Nephron (organoid): ENCODE measurements around the gene HRAS.
A peak's percentile ranks its signal among the peaks of the same experiment; 100 is the strongest.

Experiments used
- H3K27ac Mint-ChIP-seq, 3 experiments: 2 replicates each; pipeline ENCODE4 v1.8.0; 2020; ENCODE audit warnings: mixed read lengths in 3 of 3, mild to moderate bottlenecking in 2 of 3, moderate library complexity in 1 of 3
- H3K27me3 Mint-ChIP-seq: 2 replicates; pipeline ENCODE4 v1.8.0; 2021; ENCODE audit warnings: low read depth, mild to moderate bottlenecking, moderate library complexity, mixed read lengths
- H3K36me3 Mint-ChIP-seq: 2 replicates; pipeline ENCODE4 v1.8.0; 2020; ENCODE audit warnings: low read depth, mixed read lengths
- H3K4me1 Mint-ChIP-seq: 2 replicates; pipeline ENCODE4 v1.8.0; 2020; ENCODE audit warnings: mixed read lengths
- H3K4me3 Mint-ChIP-seq, 3 experiments: 2 replicates each; pipeline ENCODE4 v1.8.0; 2020; ENCODE audit warnings: mild to moderate bottlenecking in 3 of 3, mixed read lengths in 3 of 3, moderate library complexity in 2 of 3
- H3K9me3 Mint-ChIP-seq: 2 replicates; pipeline ENCODE4 v1.8.0; 2020; ENCODE audit warnings: mixed read lengths
- CTCF ChIP-seq, 3 experiments: fragments of 200-600 bp; sonication (generic); IDR thresholded peaks; one replicate each; pipeline ENCODE4 v1.5.0; 2021; ENCODE audit warnings: antibody characterized with exemption in 3 of 3; ENCODE audit not compliant: unreplicated experiment in 3 of 3

The HRAS gene

DNA sequence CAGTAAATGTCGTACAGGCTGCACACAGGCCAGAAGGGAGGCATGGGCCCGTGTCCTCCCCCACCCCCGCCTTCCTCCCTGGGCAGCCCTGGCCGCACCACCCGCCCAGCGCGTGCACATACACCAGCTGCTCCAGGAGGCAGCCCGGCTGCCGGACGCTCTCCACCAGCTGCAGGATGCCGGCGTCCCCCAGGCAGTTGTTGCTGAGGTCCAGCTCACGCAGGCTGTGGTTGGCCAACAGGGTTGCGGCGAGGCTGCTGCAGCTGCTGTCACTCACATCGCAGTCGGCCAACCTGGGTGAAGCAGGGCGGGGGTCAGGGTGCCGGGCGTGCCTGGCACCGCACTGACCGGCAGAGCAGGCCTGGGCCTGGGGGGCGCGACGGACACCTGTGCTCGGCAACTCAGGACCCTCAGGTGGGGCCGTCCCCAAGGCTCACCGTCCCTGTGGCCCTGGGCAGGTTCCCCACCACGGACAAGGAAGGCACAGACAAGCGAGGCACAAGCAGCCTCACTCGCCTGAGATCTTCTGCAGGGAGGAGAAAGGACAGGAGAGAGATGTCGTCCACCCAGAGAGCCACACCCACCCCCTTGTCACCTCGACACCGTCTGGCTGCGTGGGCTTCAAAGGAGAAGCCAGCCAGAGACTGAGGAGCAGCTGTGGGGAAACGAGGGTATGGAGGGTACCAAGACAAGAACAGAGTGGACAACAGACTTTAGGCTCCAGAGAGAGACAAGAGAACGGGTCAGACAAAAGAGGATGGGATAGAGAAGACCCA is 40.4 kb downstream of the HRAS start:
- Mint-ChIP-seq H3K4me1 (peaks cover 18% of the 10 kb centered on the region), H3K27me3 (peaks cover 4% of the 10 kb centered on the region), H3K36me3 (peaks cover 45% of the 10 kb centered on the region), H3K9me3 (peaks cover 2% of the 10 kb centered on the region), H3K4me3 (no peak overlapping the region), H3K27ac (peak overlapping the region in 2 of 3 experiments; percentile 37 to 91)
- TF ChIP-seq CTCF (IDR thresholded peaks at IDR 0.05; ENCODE audit: unreplicated experiment in 3 of 3): no peak

GRCh38 chr11:492427-493226 is 42.7 kb downstream of the HRAS start:
- no peak overlapping the region for H3K4me3 Mint-ChIP-seq
- H3K27ac Mint-ChIP-seq: no peak overlapping the region
- H3K27me3 Mint-ChIP-seq: peaks cover 4% of the 10 kb centered on the region
- peaks cover 18% of the 10 kb centered on the region for H3K4me1 Mint-ChIP-seq
- peaks cover 2% of the 10 kb centered on the region for H3K9me3 Mint-ChIP-seq
- H3K36me3 Mint-ChIP-seq: peaks cover 39% of the 10 kb centered on the region
- no peak for TF ChIP-seq CTCF (IDR thresholded peaks at IDR 0.05; ENCODE audit: unreplicated experiment in 3 of 3)

DNA sequence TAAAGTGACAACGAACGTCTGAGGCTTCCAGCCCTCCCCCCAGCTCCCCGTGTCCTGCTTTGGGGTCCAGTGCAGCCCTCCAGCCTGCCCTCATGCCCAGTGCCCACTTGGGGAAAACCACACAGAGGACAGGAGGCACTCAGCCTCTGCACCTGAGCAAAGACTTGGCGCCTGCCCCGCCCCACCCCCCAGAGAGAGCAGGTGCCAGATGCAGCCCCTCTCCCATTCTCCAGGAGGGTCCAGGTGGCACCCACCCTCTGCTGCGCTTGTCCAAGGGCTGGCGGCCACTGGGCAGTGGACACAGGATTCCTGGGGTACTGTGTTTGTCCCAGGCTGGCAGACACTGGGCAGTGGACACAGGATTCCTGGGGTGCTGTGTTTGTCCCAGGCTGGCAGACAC is 44.0 kb downstream of the HRAS start:
- H3K27me3 Mint-ChIP-seq: no peaks in the 10 kb centered on the region
- no peak overlapping the region for H3K27ac Mint-ChIP-seq
- H3K36me3 Mint-ChIP-seq: peaks cover 27% of the 10 kb centered on the region
- no peaks in the 10 kb centered on the region for H3K9me3 Mint-ChIP-seq
- TF ChIP-seq CTCF (IDR thresholded peaks at IDR 0.05; ENCODE audit: unreplicated experiment in 3 of 3): no peak
- peaks cover 10% of the 10 kb centered on the region for H3K4me1 Mint-ChIP-seq
- H3K4me3 Mint-ChIP-seq: no peak overlapping the region

DNA sequence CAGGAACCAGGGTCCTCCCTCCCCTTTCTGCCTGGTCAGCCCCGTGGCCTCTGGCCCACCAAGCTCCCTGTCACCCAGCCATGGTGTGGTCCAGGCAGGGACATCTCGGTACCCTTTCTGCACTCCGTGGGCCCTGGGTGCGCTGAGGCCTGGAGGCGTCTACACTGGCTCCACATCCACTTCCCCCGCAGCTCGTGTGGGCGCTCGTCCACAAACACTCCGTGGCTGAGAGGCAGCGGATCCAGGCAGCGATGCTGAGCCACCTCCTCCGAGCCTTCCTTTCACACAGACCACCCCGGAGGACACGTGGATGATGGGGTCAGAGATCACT is 44.5 kb downstream of the HRAS start:
- Mint-ChIP-seq H3K9me3 (no peaks in the 10 kb centered on the region), H3K4me1 (peaks cover 8% of the 10 kb centered on the region), H3K27ac (no peak overlapping the region), H3K36me3 (peaks cover 22% of the 10 kb centered on the region), H3K4me3 (no peak overlapping the region), H3K27me3 (no peaks in the 10 kb centered on the region)
- TF ChIP-seq CTCF (IDR thresholded peaks at IDR 0.05; ENCODE audit: unreplicated experiment in 3 of 3): no peak

- Mint-ChIP-seq H3K36me3 (peaks cover 19% of the 10 kb centered on the region), H3K9me3 (no peaks in the 10 kb centered on the region), H3K4me3 (no peak overlapping the region), H3K4me1 (peaks cover 4% of the 10 kb centered on the region), H3K27ac (no peak overlapping the region), H3K27me3 (no peaks in the 10 kb centered on the region)
- no peak for TF ChIP-seq CTCF (IDR thresholded peaks at IDR 0.05; ENCODE audit: unreplicated experiment in 3 of 3)
These were observed 45.0 kb downstream of the HRAS start for GRCh38 chr11:490186-490929.
